ENCODE data around the gene JPH3. TPM values are rescaled to one million over a fixed set of nuclear protein-coding genes. Genes with fewer than 3 reads are reported as not detected.

JPH3 gene
- total and polyA plus RNA-seq, 2 experiments from 2014 or later = 1.8 to 4.8 TPM

DNA sequence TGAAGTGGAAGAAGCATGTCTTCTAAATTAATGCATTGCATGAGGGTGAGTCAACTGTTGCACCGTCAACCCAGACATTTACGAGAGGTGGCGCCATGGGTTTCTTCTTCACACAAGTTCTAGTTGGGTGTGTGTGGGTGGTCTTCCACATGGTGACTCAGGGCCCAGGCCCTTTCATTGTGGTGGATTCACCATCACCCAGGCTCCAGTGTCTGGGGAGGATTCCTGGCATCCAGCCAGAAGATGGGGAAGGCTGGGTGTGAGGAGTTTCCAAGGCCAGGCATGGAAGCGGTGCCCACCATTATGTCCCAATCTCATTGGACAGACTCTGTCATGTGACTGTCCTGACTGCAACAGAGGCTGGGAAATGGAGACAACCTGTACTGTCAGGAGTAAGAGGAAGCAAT, 21.4 kb upstream of the JPH3 start:
- Histone ChIP-seq H4K20me1 (ENCODE audit: insufficient read depth, poor library complexity, severe bottlenecking) (no peaks in the 10 kb centered on the region), H3K9me2 (replicated peaks; ENCODE audit: insufficient read depth) (no peaks in the 10 kb centered on the region), H3K4me2 (no peak overlapping the region), H3K4me3 (no peak overlapping the region), H2AFZ (no peak overlapping the region), H3K27me3 (no peaks in the 10 kb centered on the region), H3K79me2 (no peaks in the 10 kb centered on the region), H3K27ac (no peak overlapping the region), H3K36me3 (replicated peaks; ENCODE audit: insufficient read depth, low read depth) (no peaks in the 10 kb centered on the region), H3K4me1 (ENCODE audit: insufficient read depth) (peaks cover 14% of the 10 kb centered on the region), H3K9me3 (ENCODE audit: low read depth) (no peaks in the 10 kb centered on the region)
- no peak for DNase-seq (ENCODE audit: low spot score)
- 84% methylated on average over 4 of the region's 4 CpGs for WGBS (ENCODE audit: low lambda C conversion rate, missing lambda C conversion rate)
- TF ChIP-seq, protein P1, sequence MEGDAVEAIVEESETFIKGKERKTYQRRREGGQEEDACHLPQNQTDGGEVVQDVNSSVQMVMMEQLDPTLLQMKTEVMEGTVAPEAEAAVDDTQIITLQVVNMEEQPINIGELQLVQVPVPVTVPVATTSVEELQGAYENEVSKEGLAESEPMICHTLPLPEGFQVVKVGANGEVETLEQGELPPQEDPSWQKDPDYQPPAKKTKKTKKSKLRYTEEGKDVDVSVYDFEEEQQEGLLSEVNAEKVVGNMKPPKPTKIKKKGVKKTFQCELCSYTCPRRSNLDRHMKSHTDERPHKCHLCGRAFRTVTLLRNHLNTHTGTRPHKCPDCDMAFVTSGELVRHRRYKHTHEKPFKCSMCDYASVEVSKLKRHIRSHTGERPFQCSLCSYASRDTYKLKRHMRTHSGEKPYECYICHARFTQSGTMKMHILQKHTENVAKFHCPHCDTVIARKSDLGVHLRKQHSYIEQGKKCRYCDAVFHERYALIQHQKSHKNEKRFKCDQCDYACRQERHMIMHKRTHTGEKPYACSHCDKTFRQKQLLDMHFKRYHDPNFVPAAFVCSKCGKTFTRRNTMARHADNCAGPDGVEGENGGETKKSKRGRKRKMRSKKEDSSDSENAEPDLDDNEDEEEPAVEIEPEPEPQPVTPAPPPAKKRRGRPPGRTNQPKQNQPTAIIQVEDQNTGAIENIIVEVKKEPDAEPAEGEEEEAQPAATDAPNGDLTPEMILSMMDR (IDR thresholded peaks at IDR 0.05; ENCODE audit: poor library complexity) = no peak
- no peak for TF ChIP-seq EZH2phosphoT487 (IDR thresholded peaks at IDR 0.05; ENCODE audit: low read depth, severe bottlenecking, unreplicated experiment)

DNA sequence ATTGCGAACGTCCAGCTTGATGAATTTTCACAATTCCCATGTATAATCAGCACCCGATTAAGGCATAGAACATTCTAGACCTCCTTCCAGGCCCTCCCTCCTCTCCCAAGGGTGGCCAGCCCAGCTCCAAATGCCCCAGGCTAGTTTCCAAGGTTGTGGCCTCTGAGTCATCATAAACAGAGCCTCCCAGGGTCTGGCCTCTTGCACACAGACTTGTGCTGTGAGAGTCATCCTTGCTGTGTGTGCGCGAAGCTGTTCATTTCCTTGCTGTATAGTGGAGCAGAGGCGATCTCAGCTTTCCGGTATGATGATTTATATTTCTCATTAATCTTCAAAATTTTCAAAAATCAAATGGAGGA, 20.5 kb upstream of the JPH3 start:
- TF ChIP-seq, protein P1 (IDR thresholded peaks at IDR 0.05; ENCODE audit: poor library complexity) = no peak
- TF ChIP-seq EZH2phosphoT487 (IDR thresholded peaks at IDR 0.05; ENCODE audit: low read depth, severe bottlenecking, unreplicated experiment) = no peak
- no peak for TF ChIP-seq EZH2 (IDR thresholded peaks at IDR 0.05; ENCODE audit: borderline replicate concordance)
- Histone ChIP-seq H3K27ac (peak overlapping the region; percentile 83), H3K9me3 (ENCODE audit: low read depth) (no peaks in the 10 kb centered on the region), H3K4me2 (peak overlapping the region; percentile 19), H3K4me3 (no peak overlapping the region), H2AFZ (peak overlapping the region; percentile 51), H4K20me1 (ENCODE audit: insufficient read depth, poor library complexity, severe bottlenecking) (no peaks in the 10 kb centered on the region), H3K79me2 (no peaks in the 10 kb centered on the region), H3K9me2 (replicated peaks; ENCODE audit: insufficient read depth) (no peaks in the 10 kb centered on the region), H3K4me1 (ENCODE audit: insufficient read depth) (peaks cover 14% of the 10 kb centered on the region), H3K36me3 (replicated peaks; ENCODE audit: insufficient read depth, low read depth) (no peaks in the 10 kb centered on the region), H3K27me3 (no peaks in the 10 kb centered on the region)
- DNase-seq (ENCODE audit: low spot score) = peak; percentile 63
- WGBS (ENCODE audit: low lambda C conversion rate, missing lambda C conversion rate) = 73% methylated on average over 7 of the region's 7 CpGs

DNA sequence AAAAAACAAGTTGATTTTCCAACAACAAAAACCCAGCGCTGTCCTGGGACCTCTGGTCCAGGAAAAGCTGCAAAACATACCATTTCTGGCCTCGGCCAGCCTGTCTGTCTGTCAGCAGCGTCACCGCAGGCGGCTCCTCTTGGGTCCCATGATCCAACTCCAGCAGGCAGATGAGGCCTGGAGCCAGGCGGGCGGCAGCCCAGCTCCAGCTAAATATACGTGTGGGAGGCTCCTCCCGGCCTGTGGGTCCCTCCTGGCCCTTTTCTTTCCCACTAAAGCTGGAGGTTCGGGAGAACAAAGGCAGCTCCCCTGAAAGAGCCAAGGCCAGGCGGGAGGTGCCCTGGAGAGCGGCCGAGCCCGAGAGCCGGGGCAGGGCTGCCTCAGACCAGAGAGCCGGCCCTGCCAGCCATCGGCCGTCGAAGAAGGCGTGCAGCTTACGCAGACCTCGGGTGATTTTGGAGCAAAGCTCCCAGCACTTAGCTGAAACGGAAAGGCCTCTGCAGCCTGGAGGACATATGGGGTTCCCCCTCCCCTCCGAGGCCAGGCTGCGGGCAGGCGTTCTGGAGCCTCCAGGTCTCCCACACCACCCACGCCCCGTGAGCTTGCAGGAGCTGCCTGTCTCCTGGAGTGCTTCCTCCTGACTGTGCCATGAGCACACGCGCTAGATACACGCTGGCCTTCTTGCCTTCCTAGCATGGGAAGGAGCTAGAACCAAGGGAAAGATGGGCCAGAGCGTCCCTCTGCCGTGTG, 19.9 kb upstream of the JPH3 start:
- peak overlapping the region; percentile 83 for H3K27ac ChIP-seq
- H3K9me2 ChIP-seq (replicated peaks; ENCODE audit: insufficient read depth) = no peaks in the 10 kb centered on the region
- H3K36me3 ChIP-seq (replicated peaks; ENCODE audit: insufficient read depth, low read depth) = no peaks in the 10 kb centered on the region
- H4K20me1 ChIP-seq (ENCODE audit: insufficient read depth, poor library complexity, severe bottlenecking) = no peaks in the 10 kb centered on the region
- H3K4me3 ChIP-seq = no peak overlapping the region
- H3K9me3 ChIP-seq (ENCODE audit: low read depth) = no peaks in the 10 kb centered on the region
- WGBS (ENCODE audit: low lambda C conversion rate, missing lambda C conversion rate) = 68% methylated on average over 33 of the region's 33 CpGs
- no peaks in the 10 kb centered on the region for H3K79me2 ChIP-seq
- TF ChIP-seq, protein P1 (IDR thresholded peaks at IDR 0.05; ENCODE audit: poor library complexity) = no peak
- TF ChIP-seq EZH2phosphoT487 (IDR thresholded peaks at IDR 0.05; ENCODE audit: low read depth, severe bottlenecking, unreplicated experiment) = no peak
- TF ChIP-seq EZH2 (IDR thresholded peaks at IDR 0.05; ENCODE audit: borderline replicate concordance) = no peak
- H3K4me1 ChIP-seq (ENCODE audit: insufficient read depth) = peaks cover 14% of the 10 kb centered on the region
- DNase-seq (ENCODE audit: low spot score) = no peak
- no peaks in the 10 kb centered on the region for H3K27me3 ChIP-seq
- peak overlapping the region; percentile 19 for H3K4me2 ChIP-seq
- H2AFZ ChIP-seq = peak overlapping the region; percentile 51
